PC-3 (cell line): Measurements from ENCODE around the gene MT1A.

Source experiments
- EZH2 ChIP-seq: fragments of 300-600 bp; sonication (generic); IDR thresholded peaks from one replicate; pipeline ENCODE4 v1.6.1; 2017; ENCODE audit warnings: antibody characterized with exemption, mild to moderate bottlenecking, low read length; ENCODE audit not compliant: unreplicated experiment
- EZH2phosphoT487 ChIP-seq: fragments of 300-600 bp; sonication (generic); IDR thresholded peaks from 2 replicates; pipeline ENCODE4 v1.6.1; 2018; ENCODE audit warnings: mild to moderate bottlenecking, antibody characterized with exemption, low read length, borderline replicate concordance
- TF ChIP-seq, protein P1 (sequence below): fragments of 300-600 bp; sonication (generic); conservative IDR thresholded peaks from 2 replicates; pipeline ENCODE4 v1.5.1; 2017; ENCODE audit warnings: antibody characterized with exemption, low read depth, mild to moderate bottlenecking, low read length

DNA sequence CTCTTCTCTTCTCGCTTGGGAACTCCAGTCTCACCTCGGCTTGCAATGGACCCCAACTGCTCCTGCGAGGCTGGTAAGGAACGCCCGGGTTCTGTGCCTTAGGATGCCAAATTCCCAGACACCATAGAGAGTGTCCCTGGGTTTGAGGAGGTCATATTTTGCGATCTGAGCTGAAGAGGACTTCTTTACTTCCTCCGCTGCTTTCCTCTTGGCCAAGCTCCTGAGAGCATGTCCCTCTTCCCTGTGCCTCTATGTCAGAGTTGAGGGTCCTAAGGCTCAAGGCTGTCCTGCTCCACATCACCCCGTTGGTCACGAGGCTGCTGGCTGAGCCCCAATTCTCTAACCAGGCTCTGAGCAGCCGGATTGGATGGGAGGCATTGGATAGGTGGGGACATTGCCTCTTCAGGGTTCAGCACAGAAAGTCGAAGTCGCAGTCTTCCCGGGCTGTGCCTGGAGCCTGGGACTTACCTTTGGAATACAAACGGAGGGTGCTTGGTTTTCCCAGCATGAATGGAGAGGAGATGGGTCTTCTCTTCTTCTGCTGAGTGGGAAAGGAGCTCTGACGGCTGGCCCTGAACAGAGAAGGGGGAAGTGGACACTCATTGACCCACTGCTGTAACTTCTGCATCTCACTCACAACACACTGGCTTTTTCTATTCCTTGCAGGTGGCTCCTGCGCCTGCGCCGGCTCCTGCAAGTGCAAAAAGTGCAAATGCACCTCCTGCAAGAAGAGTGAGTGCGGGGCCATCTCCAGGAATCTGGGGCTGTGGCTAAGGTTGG is 31.6 kb downstream of the MT1A start:
- TF ChIP-seq, protein P1, sequence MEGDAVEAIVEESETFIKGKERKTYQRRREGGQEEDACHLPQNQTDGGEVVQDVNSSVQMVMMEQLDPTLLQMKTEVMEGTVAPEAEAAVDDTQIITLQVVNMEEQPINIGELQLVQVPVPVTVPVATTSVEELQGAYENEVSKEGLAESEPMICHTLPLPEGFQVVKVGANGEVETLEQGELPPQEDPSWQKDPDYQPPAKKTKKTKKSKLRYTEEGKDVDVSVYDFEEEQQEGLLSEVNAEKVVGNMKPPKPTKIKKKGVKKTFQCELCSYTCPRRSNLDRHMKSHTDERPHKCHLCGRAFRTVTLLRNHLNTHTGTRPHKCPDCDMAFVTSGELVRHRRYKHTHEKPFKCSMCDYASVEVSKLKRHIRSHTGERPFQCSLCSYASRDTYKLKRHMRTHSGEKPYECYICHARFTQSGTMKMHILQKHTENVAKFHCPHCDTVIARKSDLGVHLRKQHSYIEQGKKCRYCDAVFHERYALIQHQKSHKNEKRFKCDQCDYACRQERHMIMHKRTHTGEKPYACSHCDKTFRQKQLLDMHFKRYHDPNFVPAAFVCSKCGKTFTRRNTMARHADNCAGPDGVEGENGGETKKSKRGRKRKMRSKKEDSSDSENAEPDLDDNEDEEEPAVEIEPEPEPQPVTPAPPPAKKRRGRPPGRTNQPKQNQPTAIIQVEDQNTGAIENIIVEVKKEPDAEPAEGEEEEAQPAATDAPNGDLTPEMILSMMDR: no peak
- no peak for TF ChIP-seq EZH2
- no peak for TF ChIP-seq EZH2phosphoT487
